IMR-90 (cell line): Measurements from ENCODE around the gene ISCU. TPM values are rescaled to one million over a fixed set of nuclear protein-coding genes. Genes with fewer than 3 reads are reported as not detected.

Experiments used
- ATAC-seq: fragments of 200-7000 bp; cut with Tn5 transposase; 2 replicates; pipeline ENCODE4 v1.9.1; 2020; ENCODE audit warnings: low read depth, mild to moderate bottlenecking, moderate library complexity
- BruUV-seq: library from RNA; stranded (reverse); fragments of 400-500 nt; replicated peaks from 2 replicates; lab custom pipeline; 2021; lab: Mats Ljungman, UMichigan
- CTCF ChIA-PET: fragments of 300-600 bp; formaldehyde crosslinking; extraction: SDS; loops from one replicate; lab custom pipeline; 2021; ENCODE audit warnings: antibody characterized with exemption; lab: Yijun Ruan, JAX
- POLR2A ChIA-PET: fragments of 300-600 bp; sonication (Branson Sonifier 250); formaldehyde crosslinking; loops from one replicate; lab custom pipeline; 2022; ENCODE audit warnings: antibody characterized with exemption; ENCODE audit not compliant: unreplicated experiment; lab: Charles Lee
- DNase-seq: peaks from one replicate; pipeline ENCODE4 v3.0.0; 2013
- H2AFZ ChIP-seq: replicated peaks from 2 replicates; pipeline ENCODE3; 2013; ENCODE audit warnings: low read length, mild to moderate bottlenecking; ENCODE audit not compliant: poor library complexity
- H2AK5ac ChIP-seq: 2 replicates; pipeline ENCODE4 v1.6.1; 2013; ENCODE audit warnings: low read depth, low read length, inconsistent platforms
- H2AK9ac ChIP-seq: replicated peaks from 2 replicates; pipeline ENCODE3; 2013; ENCODE audit warnings: mild to moderate bottlenecking, low read depth, low read length, moderate library complexity; ENCODE audit not compliant: poor library complexity
- H2BK120ac ChIP-seq: 2 replicates; pipeline ENCODE4 v1.6.1; 2013; ENCODE audit warnings: low read depth, low read length, inconsistent platforms
- H2BK15ac ChIP-seq: 3 replicates; pipeline ENCODE4 v1.6.1; 2013; ENCODE audit warnings: low read depth, low read length, inconsistent platforms
- H2BK20ac ChIP-seq: 2 replicates; pipeline ENCODE4 v1.6.1; 2013; ENCODE audit warnings: low read depth, mild to moderate bottlenecking, inconsistent platforms, low read length, moderate library complexity
- H2BK5ac ChIP-seq: 2 replicates; pipeline ENCODE4 v1.6.1; 2013; ENCODE audit warnings: mild to moderate bottlenecking, low read depth, low read length, inconsistent platforms; ENCODE audit not compliant: poor library complexity, severe bottlenecking
- H3K14ac ChIP-seq: replicated peaks from 2 replicates; pipeline ENCODE4 v1.6.1; 2013; ENCODE audit warnings: low read depth, low read length, inconsistent platforms
- H3K18ac ChIP-seq: 2 replicates; pipeline ENCODE4 v1.6.1; 2013; ENCODE audit warnings: low read depth, low read length, control low read depth
- H3K23ac ChIP-seq: 2 replicates; pipeline ENCODE4 v1.6.1; 2013; ENCODE audit warnings: low read depth, low read length, inconsistent platforms
- H3K27ac ChIP-seq: 2 replicates; pipeline ENCODE4 v1.5.1; 2013; ENCODE audit warnings: mild to moderate bottlenecking, control low read depth, low read length; ENCODE audit not compliant: insufficient read depth
- H3K27me3 ChIP-seq: 2 replicates; pipeline ENCODE4 v1.6.1; 2013; ENCODE audit warnings: low read length; ENCODE audit not compliant: control insufficient read depth, insufficient read depth
- H3K36me3 ChIP-seq: 2 replicates; pipeline ENCODE4 v1.6.1; 2013; ENCODE audit warnings: low read length, mixed read lengths; ENCODE audit not compliant: control insufficient read depth, insufficient read depth
- H3K4ac ChIP-seq: 2 replicates; pipeline ENCODE4 v1.6.1; 2013; ENCODE audit warnings: low read depth, low read length, inconsistent platforms
- H3K4me1 ChIP-seq: 2 replicates; pipeline ENCODE4 v1.6.1; 2013; ENCODE audit warnings: low read length, mixed read lengths; ENCODE audit not compliant: control insufficient read depth, insufficient read depth
- H3K4me2 ChIP-seq: 2 replicates; pipeline ENCODE4 v1.6.1; 2013; ENCODE audit warnings: low read depth, mild to moderate bottlenecking, control low read depth, low read length, moderate library complexity
- H3K4me3 ChIP-seq: 2 replicates; pipeline ENCODE4 v1.5.1; 2013; ENCODE audit warnings: low read depth, mild to moderate bottlenecking, control low read depth, low read length, moderate library complexity; ENCODE audit not compliant: insufficient read depth
- H3K56ac ChIP-seq: 2 replicates; pipeline ENCODE4 v1.6.1; 2013; ENCODE audit warnings: low read length, inconsistent platforms; ENCODE audit not compliant: insufficient read depth; ENCODE audit errors: extremely low read depth
- H3K79me1 ChIP-seq, 2 experiments: 2 replicates each; pipeline ENCODE4 v1.6.1; 2013; ENCODE audit warnings: low read length in 2 of 2, inconsistent platforms in 1 of 2, low read depth in 1 of 2
- H3K9ac ChIP-seq: 2 replicates; pipeline ENCODE4 v1.6.1; 2013; ENCODE audit warnings: low read depth, low read length, control low read depth
- H3K9me1 ChIP-seq: 2 replicates; pipeline ENCODE4 v1.6.1; 2013; ENCODE audit warnings: low read length, inconsistent platforms; ENCODE audit not compliant: insufficient read depth
- H3K9me3 ChIP-seq: 2 replicates; pipeline ENCODE4 v1.6.1; 2013; ENCODE audit warnings: low read length; ENCODE audit not compliant: control insufficient read depth, insufficient read depth
- H4K20me1 ChIP-seq: 2 replicates; pipeline ENCODE4 v1.6.1; 2013; ENCODE audit warnings: low read length, inconsistent platforms; ENCODE audit not compliant: insufficient read depth
- H4K5ac ChIP-seq: 2 replicates; pipeline ENCODE4 v1.6.1; 2013; ENCODE audit warnings: mild to moderate bottlenecking, low read depth, low read length, control low read depth
- H4K8ac ChIP-seq, 2 experiments: 2 replicates each; pipeline ENCODE4 v1.6.1; 2013; ENCODE audit warnings: low read depth in 2 of 2, low read length in 2 of 2, control low read depth in 1 of 2, inconsistent platforms in 1 of 2
- H4K91ac ChIP-seq: 2 replicates; pipeline ENCODE4 v1.6.1; 2013; ENCODE audit warnings: low read depth, low read length, inconsistent platforms; ENCODE audit not compliant: insufficient read depth
- BHLHE40 ChIP-seq: fragments of 150-350 bp; IDR thresholded peaks from 2 replicates; pipeline ENCODE4 v1.6.1; 2016; ENCODE audit warnings: mild to moderate bottlenecking, low read depth, low read length
- MXI1 ChIP-seq: IDR thresholded peaks from 2 replicates; pipeline ENCODE4 v1.6.1; 2012; ENCODE audit warnings: low read depth, mild to moderate bottlenecking, low read length, moderate library complexity, borderline replicate concordance
- POLR2A ChIP-seq: IDR thresholded peaks from 2 replicates; pipeline ENCODE4 v1.6.1; 2012; ENCODE audit warnings: mild to moderate bottlenecking, low read depth, low read length
- RCOR1 ChIP-seq: IDR thresholded peaks from 2 replicates; pipeline ENCODE4 v1.6.1; 2012; ENCODE audit warnings: mild to moderate bottlenecking, low read length, improper control_type of control experiment; ENCODE audit not compliant: insufficient replicate concordance
- WGBS, 2 experiments: methylation state at CpG; one replicate each; pipeline versions ENCODE4 v1.1.5 to v1.1.7; 2013; ENCODE audit warnings: missing lambda C conversion rate in 2 of 2; ENCODE audit not compliant: insufficient read length in 1 of 2; ENCODE audit errors: extremely low coverage in 2 of 2; 5-methylcytosine and 5-hydroxymethylcytosine counted together
- dilution Hi-C: fragments of 300-500 bp; cut with HindIII; formaldehyde crosslinking; loops from one replicate; pipeline ENCODE4 v1.14.3; 2018; ENCODE audit warnings: low sequenced_read_pairs; ENCODE audit not compliant: unreplicated experiment
- in situ Hi-C: fragments of 300-500 bp; cut with MboI; formaldehyde crosslinking; loops from 3 replicates; pipeline ENCODE4 v1.14.3; 2019; ENCODE audit warnings: low sequenced_read_pairs, inconsistent platforms, mixed read lengths
- intact Hi-C: fragments of 100-400 bp; cut with micrococcal nuclease; formaldehyde crosslinking; loops from 2 replicates; pipeline ENCODE4 v1.10.0; 2022
- polyA plus RNA-seq, 3 experiments: library from polyadenylated mRNA; depleted of rRNA; stranded (reverse); fragments of >200 nt; gene quantifications; 2 replicates each; pipeline ENCODE4 v1.2.3, GENCODE V29; 2012; ENCODE audit warnings: low replicate concordance in 1 of 3
- total RNA-seq: library from RNA; depleted of rRNA; stranded (reverse); fragments of >200 nt; gene quantifications from 2 replicates; pipeline ENCODE4 v1.2.3, GENCODE V29; 2012
- TF ChIP-seq, protein P1 (sequence below): fragments of 150-350 bp; IDR thresholded peaks from 2 replicates; pipeline ENCODE4 v1.6.1; 2017; ENCODE audit warnings: mild to moderate bottlenecking, antibody characterized with exemption, low read length, low read depth
- TF ChIP-seq, protein P2 (sequence below): fragments of 150-350 bp; IDR thresholded peaks from 2 replicates; pipeline ENCODE4 v1.6.1; 2016; ENCODE audit warnings: low read depth, mild to moderate bottlenecking, low read length, moderate library complexity, borderline replicate concordance

The ISCU gene
- total and polyA plus RNA-seq, 2 of the 4 experiments (the other 2 are of a cell fraction), result 52.7 to 87.2 TPM

DNA sequence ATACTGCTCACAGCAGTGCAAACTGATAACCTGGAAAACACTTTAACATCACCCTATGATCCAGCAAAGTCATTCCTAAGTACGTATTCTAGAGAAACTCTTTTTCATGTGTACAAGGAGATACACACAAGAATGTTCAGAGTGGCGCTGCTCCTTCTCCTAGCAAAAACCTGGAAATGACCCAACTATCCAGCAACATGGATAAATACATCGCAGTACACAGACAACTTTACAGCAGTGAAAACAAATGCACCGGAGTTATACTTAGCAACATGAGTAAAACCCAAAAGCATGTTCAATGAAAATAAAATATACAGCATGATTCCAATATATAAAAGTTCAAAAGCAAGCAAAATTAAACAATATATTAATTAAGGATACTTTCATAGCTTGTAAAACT lies 20.1 kb upstream of the ISCU start:
- ATAC-seq, result peak; percentile 44
- Histone ChIP-seq H2BK20ac (no peak overlapping the region), H3K9ac (no peak overlapping the region), H2AK5ac (no peak overlapping the region), H2BK5ac (no peak overlapping the region), H2AK9ac (no peak overlapping the region), H3K23ac (no peak overlapping the region), H4K8ac (no peak overlapping the region), H3K4me2 (peak overlapping the region; percentile 36; the same call in 1 of the 2 replicates), H4K20me1 (peaks cover 17% of the 10 kb centered on the region; the same call in 1 of the 2 replicates), H3K9me1 (peaks cover 13% of the 10 kb centered on the region), H3K36me3 (peaks cover 33% of the 10 kb centered on the region), H3K9me3 (no peaks in the 10 kb centered on the region), H3K27me3 (no peaks in the 10 kb centered on the region), H3K4me3 (no peak overlapping the region), H2BK120ac (no peak overlapping the region), H3K4ac (no peak overlapping the region), H2AFZ (no peak overlapping the region), H3K56ac (no peak overlapping the region), H4K91ac (no peak overlapping the region), H3K14ac (no peak overlapping the region), H4K5ac (no peak overlapping the region), H3K18ac (no peak overlapping the region), H3K27ac (no peak overlapping the region), H3K79me1 (peaks cover 29 to 56% of the 10 kb centered on the region in 2 experiments), H3K4me1 (no peaks in the 10 kb centered on the region), H2BK15ac (no peak overlapping the region)
- BruUV-seq, result no TSS peak
- ChIA-PET POLR2A (no interaction called here), CTCF (no interaction called here)
- in situ Hi-C loops (no loop called here), intact Hi-C loops (no loop called here), dilution Hi-C loops (no loop called here)
- DNase-seq, result peak; percentile 41
- TF ChIP-seq, protein P1, sequence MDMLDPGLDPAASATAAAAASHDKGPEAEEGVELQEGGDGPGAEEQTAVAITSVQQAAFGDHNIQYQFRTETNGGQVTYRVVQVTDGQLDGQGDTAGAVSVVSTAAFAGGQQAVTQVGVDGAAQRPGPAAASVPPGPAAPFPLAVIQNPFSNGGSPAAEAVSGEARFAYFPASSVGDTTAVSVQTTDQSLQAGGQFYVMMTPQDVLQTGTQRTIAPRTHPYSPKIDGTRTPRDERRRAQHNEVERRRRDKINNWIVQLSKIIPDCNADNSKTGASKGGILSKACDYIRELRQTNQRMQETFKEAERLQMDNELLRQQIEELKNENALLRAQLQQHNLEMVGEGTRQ, result no peak
- TF ChIP-seq, protein P2, sequence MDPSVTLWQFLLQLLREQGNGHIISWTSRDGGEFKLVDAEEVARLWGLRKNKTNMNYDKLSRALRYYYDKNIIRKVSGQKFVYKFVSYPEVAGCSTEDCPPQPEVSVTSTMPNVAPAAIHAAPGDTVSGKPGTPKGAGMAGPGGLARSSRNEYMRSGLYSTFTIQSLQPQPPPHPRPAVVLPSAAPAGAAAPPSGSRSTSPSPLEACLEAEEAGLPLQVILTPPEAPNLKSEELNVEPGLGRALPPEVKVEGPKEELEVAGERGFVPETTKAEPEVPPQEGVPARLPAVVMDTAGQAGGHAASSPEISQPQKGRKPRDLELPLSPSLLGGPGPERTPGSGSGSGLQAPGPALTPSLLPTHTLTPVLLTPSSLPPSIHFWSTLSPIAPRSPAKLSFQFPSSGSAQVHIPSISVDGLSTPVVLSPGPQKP, result no peak
- TF ChIP-seq RCOR1 (no peak), POLR2A (no peak), BHLHE40 (no peak), MXI1 (no peak)
- WGBS, 2 experiments, result 70% methylated on average over 2 of the region's 4 CpGs; no CpG with 5 or more reads in 1 of the 2 experiments
